ENCODE measurements around the gene WDR12. TPM values are rescaled to one million over a fixed set of nuclear protein-coding genes. Genes with fewer than 3 reads are reported as not detected.
"Not testable (repeated sequence)": the region's sequence is repeated elsewhere in the genome, so short reads cannot be mapped to it uniquely, and the experiment has no call there.

The WDR12 gene
- total RNA-seq, 1 experiment from 2014 or later = 140 TPM

GRCh38 chr2:202912342-202913201, 1.1 kb upstream of the WDR12 start:
- CTCF ChIA-PET; BruUV-seq (replicated peaks); POLR2A ChIA-PET: not testable (repeated sequence)

GRCh38 chr2:202911203-202911511, 316 bp downstream of the WDR12 start:
- TSS peak; percentile 55 for BruUV-seq (replicated peaks)
- intact Hi-C loops (cut with micrococcal nuclease) = loop anchor here (2.0 kb wide), 1 partner anchor 328 kb away; the partner anchor contains the start of gene CYP20A1
- no peak for ATAC-seq
- TF ChIP-seq RAD21 (IDR thresholded peaks at IDR 0.05; ENCODE audit: low read depth) (no peak), SP1 (IDR thresholded peaks at IDR 0.05; ENCODE audit: low read depth) (no peak), FOSL1 (IDR thresholded peaks at IDR 0.05; ENCODE audit: low read depth) (no peak), EZH2 (IDR thresholded peaks at IDR 0.05) (no peak), POLR2A (IDR thresholded peaks at IDR 0.05; ENCODE audit: borderline replicate concordance, extremely low read depth, insufficient read depth, insufficient read length) (no peak), ZNF274 (IDR thresholded peaks at IDR 0.05; ENCODE audit: low read depth, low read length) (no peak), REST (IDR thresholded peaks at IDR 0.05; ENCODE audit: low read depth) (no peak), TCF7L2 (IDR thresholded peaks at IDR 0.05; ENCODE audit: borderline replicate concordance, extremely low read depth, insufficient read depth, insufficient read length) (no peak), ZBTB33 (IDR thresholded peaks at IDR 0.05; ENCODE audit: extremely low read depth, insufficient replicate concordance, low read length) (no peak), YY1 (IDR thresholded peaks at IDR 0.05; ENCODE audit: extremely low read depth, insufficient replicate concordance, low read depth, low read length) (no peak)

More at GRCh38 chr2:202912342-202913201, 1.1 kb upstream of the WDR12 start:
- Histone ChIP-seq H3K9ac (ENCODE audit: low read length) (peak overlapping the region; percentile 91), H3K4me3 (replicated peaks in 1 of 2; ENCODE audit: low read depth in 1 of 2, low read length in 2 of 2) (peak overlapping the region; percentile 90 to 94), H3K79me2 (ENCODE audit: insufficient read depth, low read length) (peaks cover 41% of the 10 kb centered on the region), H3K27ac (ENCODE audit: low read depth, low read length) (peak overlapping the region; percentile 88), H3K4me2 (ENCODE audit: low read length) (peak overlapping the region; percentile 83)
- H3K4me1 ChIP-seq (ENCODE audit: control insufficient read depth in 1 of 2, insufficient read depth in 2 of 2, low read length in 2 of 2); RAD21 ChIA-PET (ENCODE audit: low non-redundant PET in 1 of 2, low total read pairs in 2 of 2, uncharacterized antibody in 2 of 2, unreplicated experiment in 2 of 2); H2AFZ ChIP-seq (ENCODE audit: low read depth, low read length, poor library complexity, severe bottlenecking); H4K20me1 ChIP-seq (ENCODE audit: insufficient read depth); H3K9me2 ChIP-seq (ENCODE audit: insufficient read depth); H3K27me3 ChIP-seq (ENCODE audit: insufficient read depth, low read length); DNase-seq (ENCODE audit: low read depth, low spot score); H3K9me3 ChIP-seq (ENCODE audit: control insufficient read depth in 1 of 2, insufficient read depth in 1 of 2, low read depth in 1 of 2, low read length in 2 of 2); H3K36me3 ChIP-seq (ENCODE audit: control insufficient read depth in 1 of 2, insufficient read depth in 2 of 2, low read length in 2 of 2); intact Hi-C loops (cut with micrococcal nuclease): not testable (repeated sequence)
- peak; percentile 80 for ATAC-seq
- TF ChIP-seq EGR1 (IDR thresholded peaks at IDR 0.05; ENCODE audit: low read depth) (0 out of 2 replicates have a peak, but pooled peaks have one; percentile 19), POLR2AphosphoS5 (IDR thresholded peaks at IDR 0.05; ENCODE audit: low read depth, low read length) (0 out of 2 replicates have a peak, but pooled peaks have one; percentile 3), SIN3A (IDR thresholded peaks at IDR 0.05; ENCODE audit: low read depth) (peak; percentile 58; the same call in 1 of the 2 replicates), MAX (IDR thresholded peaks at IDR 0.05) (peak; percentile 29; the same call in 1 of the 2 replicates)

More at GRCh38 chr2:202911203-202911511, 316 bp downstream of the WDR12 start:
- CTCF ChIA-PET = no interaction called here
- peaks cover 55% of the 10 kb centered on the region for H3K79me2 ChIP-seq (ENCODE audit: insufficient read depth, low read length)
- RAD21 ChIA-PET (ENCODE audit: low non-redundant PET in 1 of 2, low total read pairs in 2 of 2, uncharacterized antibody in 2 of 2, unreplicated experiment in 2 of 2) = no interaction called here
- POLR2A ChIA-PET = interaction anchor here (0.9 kb wide), 1 partner anchor 20 kb away, joined by 3 read pairs; no protein-coding TSS in a partner anchor
- H3K9me2 ChIP-seq (ENCODE audit: insufficient read depth) = no peaks in the 10 kb centered on the region
- H3K4me1 ChIP-seq (ENCODE audit: control insufficient read depth in 1 of 2, insufficient read depth in 2 of 2, low read length in 2 of 2) = peaks cover 0 to 10% of the 10 kb centered on the region in 2 experiments; a peak in 2 of 4 replicates
- no peaks in the 10 kb centered on the region for H4K20me1 ChIP-seq (ENCODE audit: insufficient read depth)
- H3K4me3 ChIP-seq (replicated peaks in 1 of 2; ENCODE audit: low read depth in 1 of 2, low read length in 2 of 2) = peak overlapping the region; percentile 90 to 94
- no peak for DNase-seq (ENCODE audit: low read depth, low spot score)
- peaks cover 2 to 4% of the 10 kb centered on the region in 2 experiments; a peak in 3 of 4 replicates for H3K36me3 ChIP-seq (ENCODE audit: control insufficient read depth in 1 of 2, insufficient read depth in 2 of 2, low read length in 2 of 2)
- peak overlapping the region; percentile 91 for H3K9ac ChIP-seq (ENCODE audit: low read length)
- H3K27ac ChIP-seq (ENCODE audit: low read depth, low read length) = peak overlapping the region; percentile 88
- peak overlapping the region; percentile 83 for H3K4me2 ChIP-seq (ENCODE audit: low read length)
- H3K9me3 ChIP-seq (ENCODE audit: control insufficient read depth in 1 of 2, insufficient read depth in 1 of 2, low read depth in 1 of 2, low read length in 2 of 2) = no peaks in the 10 kb centered on the region
- no peaks in the 10 kb centered on the region for H3K27me3 ChIP-seq (ENCODE audit: insufficient read depth, low read length)
- peak overlapping the region; percentile 83 for H2AFZ ChIP-seq (ENCODE audit: low read depth, low read length, poor library complexity, severe bottlenecking)

All from HCT116 (cell line).